Endometrium (tissue), 2 donors: ENCODE measurements around the gene ANKAR.

Source experiments
- FAIRE-seq: peaks from 2 replicates; lab custom pipeline; 2012; peaks lifted over from hg19 to GRCh38; lab: Jason Lieb, UNC
- donor health status: control.
- donor health status: control.

ANKAR gene

DNA sequence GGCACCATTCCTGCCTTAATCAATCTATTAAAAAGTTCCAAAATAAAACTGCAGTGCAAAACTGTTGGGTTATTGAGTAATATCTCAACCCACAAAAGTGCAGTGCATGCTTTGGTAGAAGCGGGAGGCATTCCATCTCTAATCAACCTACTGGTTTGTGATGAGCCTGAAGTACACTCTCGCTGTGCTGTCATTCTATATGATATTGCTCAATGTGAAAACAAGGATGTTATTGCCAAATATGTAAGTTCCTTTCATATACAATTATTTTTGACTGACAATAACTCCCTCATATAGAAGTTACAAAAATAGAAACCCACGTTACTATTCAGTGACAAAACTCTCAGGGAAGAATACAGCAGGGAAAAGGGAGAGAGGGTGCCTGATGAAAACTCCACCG, 45.1 kb downstream of the ANKAR start:
- FAIRE-seq, result no peak

DNA sequence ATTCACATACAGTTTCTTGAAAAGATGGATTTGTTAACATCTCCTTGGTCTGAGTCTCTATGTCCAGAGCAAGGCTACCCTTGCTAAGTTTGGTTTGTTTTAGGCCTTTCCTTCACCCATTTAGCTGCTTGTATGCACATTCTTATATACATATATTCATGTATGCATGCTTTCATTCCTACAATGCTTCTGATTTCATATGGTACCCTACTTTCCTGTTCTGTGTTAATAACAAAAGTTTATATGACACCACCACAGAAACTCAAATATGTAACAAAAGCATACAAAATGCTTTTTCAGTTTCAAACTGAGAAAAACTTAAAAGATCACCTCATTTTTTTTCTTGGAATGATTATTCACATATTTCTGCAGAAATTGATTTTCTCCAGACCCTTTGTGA, 48.7 kb downstream of the ANKAR start:
- FAIRE-seq, result no peak
